Fibroblast of peridontal ligament (primary cell): ENCODE data around the gene CFC1.
"Not testable (repeated sequence)": the region's sequence is repeated elsewhere in the genome, so short reads cannot be mapped to it uniquely, and the experiment has no call there.

Experiments
- DNase-seq: peaks from one replicate; pipeline ENCODE4 v3.0.0-alpha.2; 2010; ENCODE audit errors: extremely low read depth

CFC1 gene

DNA sequence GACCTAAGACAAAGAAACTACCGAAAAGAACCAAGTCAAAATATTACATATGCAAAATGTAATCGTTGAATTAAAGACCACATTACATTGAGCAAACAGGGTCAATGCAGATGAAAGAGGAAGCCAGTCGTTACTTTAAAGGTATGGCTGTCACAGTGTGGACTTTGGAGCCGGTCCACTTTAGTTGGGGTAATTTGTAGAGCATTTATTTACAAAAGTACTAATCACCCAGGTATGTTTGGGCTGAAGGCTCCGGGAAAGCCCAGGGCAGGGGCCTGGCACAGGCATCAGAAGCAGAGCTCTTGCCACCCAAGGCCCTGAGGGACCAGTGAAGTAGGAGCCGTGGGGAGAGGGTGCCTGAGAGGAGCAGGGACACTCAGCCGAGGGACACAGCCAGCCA is 15.8 kb downstream of the CFC1 start:
- DNase-seq: not testable (repeated sequence)

DNA sequence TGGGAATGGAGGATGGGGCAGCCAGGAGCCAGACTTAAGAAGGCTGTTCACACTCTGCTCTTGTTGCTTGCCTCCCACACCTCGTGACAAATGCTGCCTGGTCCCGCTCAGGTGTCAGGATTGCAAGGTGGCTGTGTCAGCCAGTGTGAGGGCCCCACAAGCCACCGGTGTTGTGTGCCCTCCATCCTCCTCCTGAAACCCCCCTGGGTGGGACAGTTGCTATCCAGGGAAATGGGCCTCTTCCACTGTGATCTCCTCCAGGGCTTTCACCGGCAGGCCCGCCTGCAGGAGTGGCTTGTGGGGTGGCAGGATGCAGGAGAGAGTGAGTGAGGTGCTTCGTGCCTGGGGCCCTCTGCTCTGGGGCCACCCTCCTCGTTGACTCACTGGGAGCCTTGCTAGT is 16.4 kb downstream of the CFC1 start:
- DNase-seq: not testable (repeated sequence)

DNA sequence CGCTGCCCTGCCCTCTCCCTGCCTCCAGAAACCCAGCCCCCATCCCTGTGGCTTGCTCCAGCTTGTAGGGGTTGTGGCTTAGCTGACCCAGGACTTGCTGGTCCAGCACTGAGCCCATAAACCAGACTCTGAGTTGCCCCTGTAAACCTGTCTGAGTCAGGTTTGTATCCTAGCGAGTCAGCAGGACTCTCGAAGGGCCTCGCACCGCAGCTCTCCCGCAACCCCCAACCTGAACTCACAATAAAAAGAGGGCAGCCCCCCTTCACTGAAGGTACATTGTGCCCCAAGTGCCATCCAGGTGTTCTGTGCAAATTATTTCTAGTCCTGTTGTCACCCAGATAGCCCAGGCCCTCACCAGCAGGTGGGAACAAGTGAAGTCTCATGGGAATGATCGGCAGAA is 17.9 kb downstream of the CFC1 start:
- not testable (repeated sequence) for DNase-seq

DNA sequence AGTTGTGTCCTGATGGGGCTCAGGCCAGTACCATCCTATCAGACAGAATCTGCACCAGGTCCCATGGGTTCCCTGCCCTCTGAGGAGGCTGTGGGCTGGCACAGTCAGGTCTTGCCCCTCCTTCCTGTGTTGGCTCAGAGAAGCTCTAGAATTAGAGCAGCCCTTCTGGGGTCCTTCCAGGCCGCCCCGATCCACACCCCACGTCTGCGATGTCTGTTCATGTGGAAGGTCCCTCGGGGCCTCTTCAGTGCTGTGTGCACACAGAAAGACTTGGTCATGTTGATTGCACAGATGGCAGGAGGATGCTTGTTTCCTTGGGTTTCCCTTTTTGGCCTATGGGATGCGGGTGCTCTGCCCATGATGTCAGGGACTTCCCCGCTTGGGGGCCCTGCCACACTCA is 20.3 kb downstream of the CFC1 start:
- DNase-seq: not testable (repeated sequence)

DNA sequence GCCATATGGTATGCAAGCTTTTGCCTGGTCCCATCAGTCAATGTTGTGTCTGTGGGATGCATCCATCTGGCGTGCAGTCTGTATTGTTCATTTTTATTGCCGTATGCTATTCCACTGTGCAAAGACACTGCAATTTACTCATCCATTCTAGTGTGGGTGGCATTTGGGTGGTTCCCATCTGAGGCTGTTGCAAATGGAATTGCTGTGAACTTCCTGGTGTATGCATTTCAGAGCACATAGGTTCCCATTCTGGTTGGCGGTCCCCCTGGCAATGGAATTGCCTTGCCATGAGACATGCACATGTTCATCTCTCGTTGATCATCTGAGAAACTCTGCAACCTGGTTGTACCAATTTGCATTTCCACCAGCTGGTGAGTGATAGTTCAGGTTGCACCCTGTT is 21.8 kb downstream of the CFC1 start:
- not testable (repeated sequence) for DNase-seq

DNA sequence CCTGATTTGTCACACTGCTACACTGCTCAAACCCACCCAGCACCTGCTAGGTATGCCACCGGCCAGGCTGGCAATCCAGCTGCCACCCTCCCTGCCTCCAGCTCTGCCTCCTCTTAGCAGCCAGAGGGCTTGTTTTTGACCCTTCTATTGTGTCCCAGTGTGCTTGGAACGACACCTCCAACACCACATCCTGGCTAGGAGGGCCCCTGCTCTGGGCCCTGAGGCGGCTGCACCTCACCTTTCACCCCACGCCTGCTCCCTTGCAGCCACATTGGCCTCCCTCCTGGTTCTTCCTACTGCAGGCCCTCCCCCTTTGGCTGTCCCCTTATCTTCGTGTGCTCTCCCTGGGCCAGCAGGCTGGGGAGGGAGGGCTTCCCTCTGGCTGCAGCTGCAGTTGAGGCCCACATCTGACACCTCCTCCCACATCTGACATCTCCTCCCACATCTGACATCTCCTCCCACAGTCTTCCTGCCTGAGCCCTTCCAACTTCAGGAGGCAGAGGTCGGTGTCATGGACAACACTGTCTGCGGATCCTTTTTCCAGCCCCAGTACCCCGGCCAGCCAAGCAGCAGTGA is 23.1 kb downstream of the CFC1 start:
- not testable (repeated sequence) for DNase-seq

DNA sequence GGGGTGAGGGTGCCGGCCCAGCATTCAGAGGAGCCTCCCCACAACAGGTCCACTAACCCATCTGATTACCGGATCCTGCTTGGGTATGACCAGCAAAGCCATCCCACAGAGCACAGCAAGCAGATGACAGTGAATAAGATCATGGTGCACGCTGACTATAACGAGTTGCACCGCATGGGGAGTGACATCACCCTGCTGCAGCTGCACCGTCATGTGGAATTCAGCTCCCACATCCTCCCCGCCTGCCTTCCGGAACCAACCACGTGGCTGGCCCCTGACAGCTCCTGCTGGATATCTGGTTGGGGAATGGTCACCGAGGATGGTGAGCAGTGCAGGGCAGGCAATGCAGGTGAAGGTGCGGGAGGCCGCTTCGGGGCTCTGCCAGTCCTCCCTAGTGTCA is 25.1 kb downstream of the CFC1 start:
- not testable (repeated sequence) for DNase-seq

DNA sequence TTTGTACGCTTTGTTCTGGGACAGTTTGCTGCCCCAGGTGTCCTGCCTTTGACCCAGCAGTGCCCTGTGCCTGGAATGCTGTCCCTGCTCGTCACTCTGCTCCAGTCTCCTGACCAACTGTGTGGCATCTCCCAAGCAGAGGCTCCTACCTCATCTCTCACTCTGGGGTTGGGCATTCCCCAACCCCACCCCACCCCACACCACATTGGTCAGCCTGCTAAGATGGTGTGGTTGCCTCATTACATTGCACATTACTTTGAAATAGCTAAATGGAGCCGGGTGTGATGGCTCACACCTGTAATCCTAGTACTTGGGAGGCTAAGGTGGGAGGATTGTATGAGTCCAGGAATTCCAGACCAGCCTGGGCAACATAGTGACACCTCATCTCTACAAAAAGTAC is 27.4 kb downstream of the CFC1 start:
- not testable (repeated sequence) for DNase-seq

DNA sequence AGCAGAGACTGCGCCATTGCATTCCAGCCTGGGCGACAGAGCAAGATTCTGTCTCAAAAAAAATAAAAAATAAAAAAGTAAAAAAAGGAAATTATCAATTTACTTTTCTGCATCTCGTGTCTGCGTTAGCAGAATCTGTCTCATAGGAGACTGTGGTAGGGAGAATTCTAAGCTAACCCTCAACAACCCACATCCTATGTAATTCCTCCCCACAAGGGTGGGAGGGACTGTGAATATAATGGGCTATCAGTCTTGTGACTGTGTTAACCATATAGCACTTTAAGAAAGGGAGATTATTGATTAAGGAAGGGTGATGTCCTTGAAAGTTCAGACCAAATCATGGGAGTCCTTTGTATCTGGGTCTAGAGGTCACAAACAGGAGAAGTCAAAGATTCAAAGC is 33.2 kb downstream of the CFC1 start:
- not testable (repeated sequence) for DNase-seq

DNA sequence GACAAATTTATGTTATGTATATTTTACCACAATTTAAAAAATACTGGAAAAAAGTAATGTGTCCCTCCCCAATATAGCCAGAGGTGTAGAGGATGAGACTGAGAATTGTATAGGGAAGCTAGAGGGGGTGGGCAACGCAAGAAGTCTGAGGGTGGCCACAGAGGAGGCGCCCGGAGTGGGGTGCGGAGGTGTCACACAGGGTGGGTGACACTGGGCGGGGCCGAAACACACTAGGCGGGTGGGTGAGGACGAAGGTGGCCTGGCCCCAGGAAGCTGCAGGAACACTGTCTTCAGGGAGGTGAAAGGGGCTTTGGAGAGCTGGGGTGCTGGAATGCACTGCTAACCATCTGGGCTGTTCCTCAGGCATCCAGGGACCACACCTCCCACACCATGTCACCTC is 42.9 kb downstream of the CFC1 start:
- not testable (repeated sequence) for DNase-seq

DNA sequence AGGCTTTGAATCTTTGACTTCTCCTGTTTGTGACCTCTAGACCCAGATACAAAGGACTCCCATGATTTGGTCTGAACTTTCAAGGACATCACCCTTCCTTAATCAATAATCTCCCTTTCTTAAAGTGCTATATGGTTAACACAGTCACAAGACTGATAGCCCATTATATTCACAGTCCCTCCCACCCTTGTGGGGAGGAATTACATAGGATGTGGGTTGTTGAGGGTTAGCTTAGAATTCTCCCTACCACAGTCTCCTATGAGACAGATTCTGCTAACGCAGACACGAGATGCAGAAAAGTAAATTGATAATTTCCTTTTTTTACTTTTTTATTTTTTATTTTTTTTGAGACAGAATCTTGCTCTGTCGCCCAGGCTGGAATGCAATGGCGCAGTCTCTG is 45.2 kb downstream of the CFC1 start:
- not testable (repeated sequence) for DNase-seq

DNA sequence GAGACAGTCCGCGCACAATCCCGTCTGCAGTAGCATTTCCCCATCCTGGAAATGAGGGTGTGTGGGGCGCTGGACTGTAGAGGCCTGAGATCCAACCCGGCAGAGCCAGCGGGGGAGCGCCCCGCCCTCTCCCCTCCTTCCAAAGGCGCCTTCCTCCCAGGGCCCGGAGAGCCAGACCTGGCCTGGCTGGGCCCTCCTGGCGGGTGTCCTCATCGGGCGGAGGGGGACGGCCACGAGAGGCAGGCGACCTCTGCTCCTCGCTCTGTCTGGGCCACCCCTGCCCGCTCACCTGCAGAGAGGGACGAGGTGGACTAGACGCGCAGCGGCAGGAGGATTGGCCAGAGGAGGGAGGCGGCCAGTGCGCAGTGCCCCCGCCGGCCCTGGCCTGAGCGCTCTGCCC is 49.9 kb downstream of the CFC1 start:
- DNase-seq: not testable (repeated sequence)

DNA sequence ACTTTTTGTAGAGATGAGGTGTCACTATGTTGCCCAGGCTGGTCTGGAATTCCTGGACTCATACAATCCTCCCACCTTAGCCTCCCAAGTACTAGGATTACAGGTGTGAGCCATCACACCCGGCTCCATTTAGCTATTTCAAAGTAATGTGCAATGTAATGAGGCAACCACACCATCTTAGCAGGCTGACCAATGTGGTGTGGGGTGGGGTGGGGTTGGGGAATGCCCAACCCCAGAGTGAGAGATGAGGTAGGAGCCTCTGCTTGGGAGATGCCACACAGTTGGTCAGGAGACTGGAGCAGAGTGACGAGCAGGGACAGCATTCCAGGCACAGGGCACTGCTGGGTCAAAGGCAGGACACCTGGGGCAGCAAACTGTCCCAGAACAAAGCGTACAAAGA is 51.0 kb downstream of the CFC1 start:
- not testable (repeated sequence) for DNase-seq

DNA sequence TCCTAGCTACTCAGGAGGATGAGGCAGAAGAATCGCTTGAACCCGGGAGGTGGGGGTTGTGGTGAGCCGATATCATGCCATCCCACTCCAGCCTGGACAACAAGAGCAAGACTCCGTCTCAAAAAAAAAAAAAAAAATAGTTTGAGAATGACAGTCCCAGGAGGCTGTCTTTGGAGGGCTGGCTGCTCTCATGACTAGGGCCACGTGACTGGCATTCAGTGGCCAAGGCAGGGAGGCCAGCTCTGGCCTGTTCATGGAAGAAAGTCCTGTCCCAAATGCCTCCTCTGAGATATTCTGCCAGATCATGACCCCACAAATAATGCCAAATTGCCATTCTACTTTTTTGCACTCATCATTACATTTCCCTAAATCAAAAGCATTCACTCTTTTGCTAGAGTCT is 54.4 kb downstream of the CFC1 start:
- not testable (repeated sequence) for DNase-seq

DNA sequence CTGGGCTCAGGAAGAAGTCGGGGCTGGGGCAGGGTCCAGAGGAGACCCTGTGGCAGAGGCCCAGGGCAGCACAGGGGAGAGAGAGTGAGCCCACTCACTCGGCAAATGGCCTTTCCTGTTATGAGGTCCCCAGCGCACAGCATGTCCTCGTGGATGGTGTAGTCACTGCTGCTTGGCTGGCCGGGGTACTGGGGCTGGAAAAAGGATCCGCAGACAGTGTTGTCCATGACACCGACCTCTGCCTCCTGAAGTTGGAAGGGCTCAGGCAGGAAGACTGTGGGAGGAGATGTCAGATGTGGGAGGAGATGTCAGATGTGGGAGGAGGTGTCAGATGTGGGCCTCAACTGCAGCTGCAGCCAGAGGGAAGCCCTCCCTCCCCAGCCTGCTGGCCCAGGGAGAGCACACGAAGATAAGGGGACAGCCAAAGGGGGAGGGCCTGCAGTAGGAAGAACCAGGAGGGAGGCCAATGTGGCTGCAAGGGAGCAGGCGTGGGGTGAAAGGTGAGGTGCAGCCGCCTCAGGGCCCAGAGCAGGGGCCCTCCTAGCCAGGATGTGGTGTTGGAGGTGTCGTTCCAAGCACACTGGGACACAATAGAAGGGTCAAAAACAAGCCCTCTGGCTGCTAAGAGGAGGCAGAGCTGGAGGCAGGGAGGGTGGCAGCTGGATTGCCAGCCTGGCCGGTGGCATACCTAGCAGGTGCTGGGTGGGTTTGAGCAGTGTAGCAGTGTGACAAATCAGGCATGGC is 55.4 kb downstream of the CFC1 start:
- DNase-seq: not testable (repeated sequence)

DNA sequence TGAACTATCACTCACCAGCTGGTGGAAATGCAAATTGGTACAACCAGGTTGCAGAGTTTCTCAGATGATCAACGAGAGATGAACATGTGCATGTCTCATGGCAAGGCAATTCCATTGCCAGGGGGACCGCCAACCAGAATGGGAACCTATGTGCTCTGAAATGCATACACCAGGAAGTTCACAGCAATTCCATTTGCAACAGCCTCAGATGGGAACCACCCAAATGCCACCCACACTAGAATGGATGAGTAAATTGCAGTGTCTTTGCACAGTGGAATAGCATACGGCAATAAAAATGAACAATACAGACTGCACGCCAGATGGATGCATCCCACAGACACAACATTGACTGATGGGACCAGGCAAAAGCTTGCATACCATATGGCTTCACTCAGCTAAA is 56.6 kb downstream of the CFC1 start:
- DNase-seq: not testable (repeated sequence)
